Stomach (tissue), 4 donors: Measurements from ENCODE around the gene LSR.
A peak's percentile ranks its signal among the peaks of the same experiment; 100 is the strongest.

Experiments
- EP300 ChIP-seq: sonication (generic); formaldehyde crosslinking; IDR thresholded peaks from one replicate; pipeline ENCODE4 v1.6.1; 2017; ENCODE audit warnings: antibody characterized with exemption
- POLR2A ChIP-seq, 4 donors: fragments of 450-650 bp; IDR thresholded peaks; one replicate each; pipeline ENCODE4 v1.6.1; 2016; ENCODE audit warnings: antibody characterized with exemption in 4 of 4, control low read depth in 2 of 4, mild to moderate bottlenecking in 1 of 4, moderate library complexity in 1 of 4
- POLR2AphosphoS5 ChIP-seq, 3 donors: sonication (generic); formaldehyde crosslinking; IDR thresholded peaks; one replicate each; pipeline ENCODE4 v1.6.1; 2016; ENCODE audit warnings: antibody characterized with exemption in 3 of 3
- TF ChIP-seq, protein P1 (sequence below), 7 experiments: fragments of 450-650 bp in 4 of 7; fragments of 200-600 bp in 3 of 7; sonication (generic) in 3 of 7; IDR thresholded peaks; one replicate each; pipeline ENCODE4 v1.5.1; 2016 to 2019; ENCODE audit warnings: antibody characterized with exemption in 7 of 7, control low read depth in 2 of 7, mild to moderate bottlenecking in 1 of 7

DNA sequence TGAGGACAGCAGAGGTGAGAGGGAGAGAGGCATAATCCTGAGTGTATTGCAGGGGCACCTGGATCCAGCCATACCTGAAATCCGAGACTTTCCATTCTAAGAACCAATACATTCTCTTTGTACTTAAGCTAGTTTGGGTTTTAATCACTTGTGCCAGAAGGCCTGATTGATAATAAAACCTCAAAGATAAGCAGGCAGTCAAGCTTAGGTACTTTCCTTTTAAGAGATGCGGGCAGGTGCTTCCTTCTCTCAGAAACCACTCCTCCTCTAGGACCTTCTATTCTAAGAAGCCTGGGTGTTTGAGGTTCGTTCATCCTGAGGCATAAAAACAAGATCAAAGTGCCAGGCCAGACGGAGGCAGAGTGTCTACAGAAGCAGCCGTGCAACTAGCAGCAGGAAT is 42.4 kb upstream of the LSR start:
- TF ChIP-seq, protein P1, sequence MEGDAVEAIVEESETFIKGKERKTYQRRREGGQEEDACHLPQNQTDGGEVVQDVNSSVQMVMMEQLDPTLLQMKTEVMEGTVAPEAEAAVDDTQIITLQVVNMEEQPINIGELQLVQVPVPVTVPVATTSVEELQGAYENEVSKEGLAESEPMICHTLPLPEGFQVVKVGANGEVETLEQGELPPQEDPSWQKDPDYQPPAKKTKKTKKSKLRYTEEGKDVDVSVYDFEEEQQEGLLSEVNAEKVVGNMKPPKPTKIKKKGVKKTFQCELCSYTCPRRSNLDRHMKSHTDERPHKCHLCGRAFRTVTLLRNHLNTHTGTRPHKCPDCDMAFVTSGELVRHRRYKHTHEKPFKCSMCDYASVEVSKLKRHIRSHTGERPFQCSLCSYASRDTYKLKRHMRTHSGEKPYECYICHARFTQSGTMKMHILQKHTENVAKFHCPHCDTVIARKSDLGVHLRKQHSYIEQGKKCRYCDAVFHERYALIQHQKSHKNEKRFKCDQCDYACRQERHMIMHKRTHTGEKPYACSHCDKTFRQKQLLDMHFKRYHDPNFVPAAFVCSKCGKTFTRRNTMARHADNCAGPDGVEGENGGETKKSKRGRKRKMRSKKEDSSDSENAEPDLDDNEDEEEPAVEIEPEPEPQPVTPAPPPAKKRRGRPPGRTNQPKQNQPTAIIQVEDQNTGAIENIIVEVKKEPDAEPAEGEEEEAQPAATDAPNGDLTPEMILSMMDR (IDR thresholded peaks at IDR 0.05): no peak
- TF ChIP-seq EP300 (no peak), POLR2A (IDR thresholded peaks at IDR 0.05) (no peak), POLR2AphosphoS5 (IDR thresholded peaks at IDR 0.05) (peak in 1 of 3 donors; percentile 35)
